Dermis microvascular lymphatic vessel endothelial cell (primary cell): Measurements from ENCODE around the gene CALCB. TPM values are rescaled to one million over a fixed set of nuclear protein-coding genes. Genes with fewer than 3 reads are reported as not detected.
A peak's percentile ranks its signal among the peaks of the same experiment; 100 is the strongest.

Experiments
- DNase-seq, 2 donors: peaks; one replicate each; pipeline versions ENCODE4 v3.0.0 to v3.0.0-alpha.2; 2010; ENCODE audit warnings: low read depth in 2 of 2
- total RNA-seq: library from RNA; depleted of rRNA; stranded (reverse); fragments of >200 nt; gene quantifications from 2 replicates; pipeline ENCODE4 v1.2.1, GENCODE V29; 2014

CALCB gene
- total RNA-seq, 1 donor from 2014 or later = not detected

DNA sequence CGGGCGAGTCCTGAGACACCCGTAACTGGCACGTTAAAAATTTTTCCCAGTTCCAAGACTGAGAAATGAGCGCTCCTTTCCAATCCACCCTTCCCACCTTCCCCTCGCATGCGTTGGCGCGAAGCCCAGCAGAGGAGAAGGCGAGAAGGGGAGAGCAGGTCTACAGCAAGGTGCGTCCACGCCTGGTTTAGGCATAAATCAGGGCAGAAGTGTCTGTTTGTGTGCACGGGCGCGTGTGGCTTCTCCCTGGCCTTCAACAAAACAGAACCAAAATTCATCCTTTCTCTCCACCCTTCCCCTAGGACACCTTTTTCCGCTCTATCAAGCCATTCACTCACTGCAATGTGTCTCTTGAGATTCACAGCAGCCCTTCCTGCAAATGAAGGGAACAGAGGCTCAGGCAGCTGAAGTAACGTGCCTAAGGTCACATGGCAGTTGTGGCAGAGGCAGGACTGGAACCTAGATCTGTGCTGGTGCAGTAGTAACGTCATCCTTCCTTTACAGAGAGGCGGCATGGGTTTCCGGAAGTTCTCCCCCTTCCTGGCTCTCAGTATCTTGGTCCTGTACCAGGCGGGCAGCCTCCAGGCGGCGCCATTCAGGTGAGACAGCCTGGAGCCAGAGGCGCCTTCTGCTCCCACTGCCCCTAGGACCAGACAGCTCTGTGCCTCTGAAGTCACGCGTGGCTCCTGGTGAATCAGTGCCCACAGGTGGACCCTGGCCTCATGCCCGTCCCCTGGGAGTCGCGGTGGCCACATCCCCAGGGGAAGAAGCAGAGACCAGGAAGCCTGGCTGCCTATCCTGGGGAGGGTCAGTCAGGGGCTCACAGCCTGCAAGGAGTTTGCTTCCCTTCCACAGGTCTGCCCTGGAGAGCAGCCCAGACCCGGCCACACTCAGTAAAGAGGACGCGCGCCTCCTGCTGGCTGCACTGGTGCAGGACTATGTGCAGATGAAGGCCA, 1.1 kb downstream of the CALCB start:
- peak; percentile 10 to 54 for DNase-seq

DNA sequence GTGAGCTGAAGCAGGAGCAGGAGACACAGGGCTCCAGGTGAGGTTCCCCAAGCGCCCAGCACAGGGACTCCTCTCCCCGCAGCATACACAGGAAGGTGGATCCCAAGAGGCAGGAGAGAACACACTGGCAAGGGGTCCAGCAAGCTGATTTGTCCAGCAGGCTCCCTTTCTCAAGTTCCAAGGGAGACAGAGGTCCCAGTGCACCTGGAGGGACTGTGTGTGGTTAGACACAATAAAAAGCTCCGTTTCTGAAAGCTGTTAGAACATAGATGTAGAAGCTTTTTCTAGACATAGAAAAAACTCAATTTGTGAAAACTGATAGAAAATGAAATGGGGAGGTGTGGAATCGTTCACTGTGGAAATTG, 1.8 kb downstream of the CALCB start:
- no peak for DNase-seq

- DNase-seq = no peak
Measured at GRCh38 chr11:15091175-15091574, 17.8 kb downstream of the CALCB start.

GRCh38 chr11:15091625-15092024, 18.2 kb downstream of the CALCB start:
- no peak for DNase-seq

GRCh38 chr11:15093432-15093831, 20.0 kb downstream of the CALCB start:
- no peak for DNase-seq

DNA sequence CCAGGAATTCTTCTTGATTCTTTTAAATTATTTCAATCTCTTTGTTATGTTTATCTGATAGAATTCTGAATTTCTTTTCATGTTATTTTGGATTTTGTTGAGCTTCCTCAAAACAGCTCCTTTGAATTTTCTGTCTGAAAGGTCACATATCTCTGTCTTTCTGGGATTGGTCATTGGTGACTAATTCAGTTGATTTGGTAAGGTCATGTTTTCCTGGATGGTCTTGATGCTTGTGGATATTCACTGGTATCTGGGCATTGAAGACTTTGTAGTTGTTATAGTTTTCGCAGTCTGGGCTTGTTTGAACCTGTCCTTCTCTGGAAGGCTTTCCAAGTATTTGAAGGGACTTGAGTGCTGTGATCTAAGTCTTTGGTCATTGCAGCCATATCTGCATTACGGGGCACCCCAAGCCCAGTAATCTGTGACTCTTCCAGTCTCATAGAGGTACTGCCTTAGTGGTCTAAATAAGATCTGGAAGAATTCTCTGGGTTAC, 22.4 kb downstream of the CALCB start:
- DNase-seq = no peak

DNA sequence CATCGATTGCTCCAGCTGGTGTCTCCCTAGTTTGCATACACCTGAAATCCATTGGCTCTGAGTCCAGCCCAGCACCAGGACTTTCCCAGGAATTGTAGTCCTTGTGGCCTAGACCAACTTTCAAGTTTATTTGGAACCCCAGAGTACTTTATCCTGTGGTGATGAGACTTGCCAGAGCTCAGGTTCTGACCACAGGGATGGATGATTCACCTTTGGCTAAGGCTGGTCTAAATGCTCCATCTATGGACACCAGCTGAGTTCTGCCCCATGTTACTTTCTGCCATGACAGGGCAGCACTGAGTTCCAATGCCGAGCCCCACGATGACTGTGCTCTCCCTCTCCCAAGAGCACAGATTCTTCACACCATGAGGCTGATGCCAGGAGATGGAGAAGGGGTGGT, 24.0 kb downstream of the CALCB start:
- no peak for DNase-seq

DNA sequence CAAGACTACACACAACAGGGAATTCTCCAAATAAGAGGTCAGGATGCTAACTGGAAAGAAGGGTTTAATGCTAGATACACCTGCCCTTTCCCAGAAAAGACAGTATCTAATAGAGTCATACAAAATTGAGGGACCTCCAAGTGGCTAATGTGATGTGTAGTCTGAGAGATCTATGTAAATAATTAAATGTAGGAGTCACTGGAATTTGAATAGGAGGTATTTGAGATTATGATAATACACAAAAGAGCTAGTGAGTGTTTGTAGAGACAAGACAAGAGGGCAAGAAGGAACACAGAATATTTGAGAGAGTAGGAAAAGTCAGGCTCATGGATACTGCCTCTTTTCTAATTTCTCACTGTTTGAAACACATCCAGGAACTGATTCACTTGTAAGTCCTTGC, 25.9 kb downstream of the CALCB start:
- no peak for DNase-seq

DNA sequence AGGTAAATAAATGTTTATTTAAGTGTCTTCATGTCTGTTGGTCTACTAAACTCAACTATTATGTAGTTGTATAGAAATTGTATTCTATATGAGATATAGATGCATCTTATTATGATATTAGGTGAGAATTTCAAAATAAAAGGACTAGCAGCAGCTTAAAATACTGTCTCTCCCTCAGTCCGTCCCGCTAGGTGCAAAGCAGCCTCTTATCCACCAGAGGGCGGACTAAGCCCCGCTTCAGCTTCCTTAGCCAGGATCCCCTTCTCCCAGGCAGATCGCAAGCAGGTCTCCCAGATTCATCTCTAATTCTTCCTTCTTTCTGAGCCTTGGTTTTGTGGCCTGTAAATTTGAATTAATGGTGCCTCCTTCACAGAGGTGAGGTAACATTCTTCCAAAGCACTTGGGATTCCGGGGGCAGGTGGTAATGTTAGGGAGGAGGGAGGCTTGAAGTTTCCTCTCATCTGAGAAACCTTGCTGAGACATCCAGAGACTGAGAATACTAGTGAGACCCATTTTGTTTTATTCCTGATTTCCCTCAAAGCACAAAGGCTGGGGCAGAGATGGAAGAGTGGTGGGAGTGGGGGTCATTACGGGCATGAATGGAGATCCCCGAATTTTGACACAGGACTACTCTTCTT, 27.8 kb downstream of the CALCB start:
- peak; percentile 20 to 58 for DNase-seq

DNA sequence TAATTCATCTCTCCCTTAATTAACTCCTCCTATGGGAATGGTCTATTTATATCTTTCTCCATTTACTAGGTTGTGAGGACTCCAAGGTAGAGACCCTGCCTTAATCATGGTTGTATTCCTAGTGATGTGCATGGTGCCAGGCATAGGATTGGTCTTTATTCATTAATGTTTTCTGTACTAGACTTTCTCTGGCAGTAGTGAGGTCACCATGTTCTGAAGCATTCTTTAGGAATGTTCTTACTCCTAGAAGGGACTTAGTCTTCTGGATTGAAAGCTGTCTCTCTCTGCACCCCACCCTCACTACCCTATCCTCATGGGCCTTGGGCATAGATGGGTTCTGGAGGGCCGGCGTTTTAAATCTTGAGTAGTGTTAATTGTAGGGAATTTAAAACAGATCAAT, 30.8 kb downstream of the CALCB start:
- DNase-seq = no peak

DNA sequence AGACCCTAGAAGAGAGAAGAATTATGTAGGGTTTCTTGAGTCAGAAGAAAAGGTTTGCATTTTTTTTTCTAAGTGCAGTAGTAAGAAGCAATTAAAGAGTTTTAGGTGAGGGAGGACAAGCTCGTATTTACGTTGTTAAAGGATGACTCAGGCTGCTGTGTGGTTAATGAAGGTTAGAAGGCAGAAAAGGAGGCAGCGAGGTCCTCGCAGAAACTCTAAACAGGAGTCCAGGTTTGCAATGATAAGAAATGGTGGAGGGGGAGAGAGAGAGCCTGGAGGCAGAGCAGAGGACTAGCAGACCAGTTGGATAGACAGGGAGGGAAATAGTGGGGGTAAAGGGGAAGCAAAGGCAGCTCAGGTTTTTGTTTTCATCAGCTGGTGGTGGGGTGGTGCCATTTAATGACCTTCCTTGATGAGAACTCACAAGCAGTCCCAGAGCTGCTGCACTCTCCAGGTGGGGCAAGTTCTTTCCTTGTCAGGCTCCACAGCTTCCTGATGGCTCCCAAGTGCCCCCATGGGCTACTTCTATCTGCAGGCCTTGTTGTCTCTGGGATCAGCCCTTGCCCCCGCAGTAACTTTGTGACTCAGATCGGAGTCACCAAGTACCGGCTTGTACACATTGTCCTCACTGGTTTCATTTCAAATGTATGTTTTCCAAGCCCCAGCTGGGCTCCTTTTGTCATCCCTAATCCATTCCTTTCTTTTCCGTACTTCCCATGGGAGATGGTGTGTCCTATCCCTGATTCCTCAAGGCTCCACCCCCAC, 33.0 kb downstream of the CALCB start:
- DNase-seq = peak in 1 of 2 donors; percentile 13

- DNase-seq = no peak
Measured at GRCh38 chr11:15107730-15108515, 34.5 kb downstream of the CALCB start.

DNA sequence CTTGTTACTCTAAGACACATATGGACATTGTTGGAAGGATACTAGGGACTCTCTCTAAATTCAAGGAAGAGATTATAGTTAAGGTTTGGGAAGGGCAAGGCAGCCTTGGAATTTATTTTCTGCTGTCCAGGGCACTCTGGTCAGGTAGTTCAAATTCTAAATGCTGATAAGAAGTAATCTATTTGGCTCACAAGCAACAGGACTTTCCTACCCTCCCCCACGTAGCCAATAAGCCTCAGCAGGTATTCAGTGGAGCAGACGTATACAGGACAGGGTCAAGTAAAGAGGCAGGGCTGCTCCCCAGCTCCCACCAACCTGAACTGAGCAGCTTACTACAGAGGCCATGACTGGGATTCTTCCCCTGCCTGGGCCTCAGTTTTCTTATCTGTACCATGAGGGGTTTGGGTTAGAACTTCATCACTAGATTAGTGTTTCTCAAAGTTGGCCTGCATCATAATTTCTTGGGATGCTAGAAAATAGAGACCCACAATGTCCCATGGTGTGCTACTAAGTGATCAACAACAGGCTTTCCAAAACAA, 35.3 kb downstream of the CALCB start:
- no peak for DNase-seq

- DNase-seq = no peak
Measured at GRCh38 chr11:15109602-15110001, 36.2 kb downstream of the CALCB start.

DNA sequence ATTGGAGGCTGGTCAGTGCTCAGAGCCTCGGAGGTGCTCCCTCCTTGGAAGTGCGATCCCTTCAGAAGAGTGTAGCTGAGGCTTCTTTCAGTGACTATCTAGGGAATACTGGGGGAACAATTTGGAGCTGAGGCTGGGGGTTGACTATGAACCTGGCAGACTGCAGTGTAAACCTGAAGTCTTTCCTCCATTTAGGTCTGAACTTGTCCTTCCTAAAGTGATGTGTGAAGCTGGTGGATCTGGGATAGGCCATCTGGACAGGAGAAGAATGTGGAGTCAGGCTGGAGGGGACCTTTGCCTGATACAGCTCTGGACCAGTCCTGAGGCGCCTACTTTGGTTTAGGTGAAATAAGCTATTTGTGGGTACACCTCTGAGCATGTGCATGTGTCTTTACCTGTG, 37.8 kb downstream of the CALCB start:
- no peak for DNase-seq

DNA sequence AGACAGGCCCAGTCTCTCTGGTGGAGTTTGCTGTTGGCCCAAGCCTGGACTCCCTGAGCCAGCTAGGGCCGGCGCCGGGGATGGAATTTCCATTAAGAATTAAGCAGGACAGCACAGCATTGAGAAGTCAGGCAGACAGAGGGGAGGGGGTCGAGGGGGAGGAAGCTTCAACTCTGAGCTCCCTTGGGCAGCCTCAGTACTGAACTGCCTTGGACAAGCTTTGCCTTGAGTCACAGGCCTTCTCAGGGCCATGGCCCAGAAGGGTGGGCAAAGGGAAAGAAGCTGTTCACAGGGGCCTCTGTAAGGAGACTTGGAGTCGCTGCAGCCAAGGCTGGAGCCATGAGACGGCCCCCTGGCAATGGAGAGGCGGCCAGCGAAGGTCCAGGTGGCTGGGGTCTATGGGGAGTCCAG, 38.7 kb downstream of the CALCB start:
- DNase-seq = no peak

DNA sequence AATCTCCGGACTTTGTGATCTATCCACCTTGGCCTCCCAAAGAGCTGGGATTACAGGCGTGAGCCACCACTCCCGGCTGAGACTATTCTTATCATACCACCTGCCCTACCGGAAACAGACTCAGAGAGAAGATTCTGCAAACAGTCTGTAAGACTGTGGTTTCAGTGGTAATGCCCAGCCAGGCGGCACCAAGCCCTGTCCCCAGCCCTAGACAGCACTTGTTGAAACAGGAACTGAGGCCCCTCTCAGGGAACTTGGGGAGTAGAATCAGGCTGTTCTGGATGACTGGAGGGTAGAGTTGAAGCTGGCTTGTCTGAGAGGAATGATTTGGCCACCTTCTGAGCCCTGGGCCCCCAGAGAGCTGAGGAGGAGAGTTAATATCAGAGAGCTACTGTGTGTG, 40.0 kb downstream of the CALCB start:
- no peak for DNase-seq

DNA sequence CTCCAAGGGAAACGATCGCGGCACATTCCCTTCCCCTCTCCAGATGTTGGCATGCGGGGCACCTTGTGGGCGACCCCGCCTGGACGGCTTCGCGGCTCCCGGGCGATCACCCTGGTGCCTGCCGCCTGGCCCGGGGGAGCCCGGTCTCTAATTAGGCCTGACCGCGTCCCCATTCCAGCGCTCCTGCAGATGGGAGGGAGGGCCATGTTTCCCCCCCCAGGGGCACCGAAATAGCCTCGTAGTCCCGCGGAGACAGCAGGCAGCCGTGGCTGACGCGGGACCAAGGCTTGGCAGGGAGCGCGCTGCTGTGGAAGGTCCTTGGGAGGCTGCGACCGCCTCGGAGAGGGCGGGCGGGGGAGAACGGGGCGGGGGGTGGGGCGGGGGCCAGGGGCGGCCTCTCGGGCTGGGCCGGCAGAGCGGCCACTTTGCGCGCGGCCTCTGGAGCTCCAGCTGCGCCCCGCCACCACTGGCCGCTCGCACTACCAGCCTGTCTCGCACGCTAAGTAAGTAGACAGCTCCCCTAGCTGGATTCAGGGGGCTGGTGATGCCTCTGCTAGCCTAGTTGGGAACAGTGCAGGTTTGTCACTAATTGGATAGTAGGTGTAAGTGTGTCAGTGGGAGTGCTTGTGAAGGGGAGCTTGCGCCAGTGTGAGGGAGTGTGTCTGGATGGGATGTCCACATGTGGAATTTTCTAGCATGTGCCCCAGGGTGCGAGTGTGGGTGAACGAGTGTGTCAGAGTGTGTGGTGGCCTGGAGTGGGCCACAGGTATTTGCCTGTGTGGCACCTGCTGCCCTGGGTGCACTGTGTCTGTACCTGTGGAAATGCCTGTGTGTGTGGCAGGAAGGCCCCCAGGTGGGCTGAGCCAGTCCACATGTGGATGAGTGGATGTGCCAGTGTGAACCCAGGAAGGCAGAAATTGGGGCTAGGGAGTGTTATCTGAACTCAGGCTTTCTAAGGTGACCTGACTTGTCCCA, 41.4 kb downstream of the CALCB start, which contains the start of gene INSC:
Gene INSC (plus strand): TSS at position 423 of the 975 bp plus-strand sequence. CDS start 34,252 bp downstream, outside the sequence.
- no peak for DNase-seq

- DNase-seq = no peak
Measured at GRCh38 chr11:15115686-15116085, 42.3 kb downstream of the CALCB start.

- no peak for DNase-seq
Measured at GRCh38 chr11:15117751-15118150, 44.4 kb downstream of the CALCB start.
